NCI-H2196 treated with DMSO at 0.1 percent for 48 hours (cell line): Measurements from ENCODE around the gene TBCD.

Experiments used
- DNase-seq: peaks from one replicate; lab custom pipeline; 2025; ENCODE audit not compliant: unreplicated experiment; lab: John Stamatoyannopoulos, UW

TBCD gene

DNA sequence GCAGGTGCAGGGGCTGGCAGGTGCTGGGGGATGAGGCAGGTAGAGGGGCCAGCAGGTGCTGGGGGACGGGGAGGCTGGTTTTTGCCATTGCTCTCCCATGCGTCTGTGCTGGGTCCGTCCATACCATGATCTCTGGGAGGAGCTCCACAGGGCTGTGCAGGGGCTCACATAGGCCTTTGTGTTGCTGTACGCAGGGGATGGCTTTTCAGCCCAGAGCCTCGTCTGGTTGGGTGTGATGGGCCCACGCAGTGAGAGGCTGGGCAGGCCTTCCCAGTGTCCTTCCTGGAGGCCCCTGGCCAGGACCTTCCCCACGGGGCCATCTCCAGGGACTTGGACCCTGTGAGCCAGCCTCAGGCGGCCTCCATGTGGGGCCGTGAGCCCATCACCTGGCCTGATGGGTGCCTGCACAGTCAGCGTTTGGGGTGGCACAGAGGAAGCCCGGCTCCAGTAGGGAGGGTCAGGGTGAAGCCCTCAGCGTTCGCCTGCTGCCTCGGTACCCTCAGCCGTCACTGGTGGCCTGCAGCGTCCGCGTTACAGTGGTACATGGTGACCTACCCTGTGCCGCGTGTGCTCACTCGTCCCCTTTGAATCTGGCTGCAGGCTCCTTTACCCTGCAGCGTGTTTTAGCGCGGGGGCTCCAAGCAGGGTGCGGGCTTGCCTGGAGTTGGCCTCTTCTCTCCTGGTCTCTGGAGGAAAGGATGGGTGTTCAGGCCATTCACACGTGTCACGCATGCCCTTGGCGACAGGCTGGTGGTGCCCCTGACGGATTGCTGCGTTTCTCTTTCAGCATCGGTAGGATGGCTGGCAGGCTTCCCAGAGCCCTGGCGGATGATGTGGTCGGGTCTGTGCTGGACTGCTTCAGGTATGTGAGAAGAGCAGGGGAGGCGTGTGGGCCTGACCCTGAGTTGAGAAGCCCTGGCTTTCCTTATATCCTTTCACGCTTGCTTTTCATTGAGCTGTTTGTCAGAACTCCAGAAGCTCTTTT, 57.3 kb downstream of the TBCD start:
- no peak for DNase-seq

GRCh38 chr17:82810644-82811430, 59.0 kb downstream of the TBCD start:
- DNase-seq = no peak

- DNase-seq = no peak
Observed at GRCh38 chr17:82812058-82812457, 60.2 kb downstream of the TBCD start.

DNA sequence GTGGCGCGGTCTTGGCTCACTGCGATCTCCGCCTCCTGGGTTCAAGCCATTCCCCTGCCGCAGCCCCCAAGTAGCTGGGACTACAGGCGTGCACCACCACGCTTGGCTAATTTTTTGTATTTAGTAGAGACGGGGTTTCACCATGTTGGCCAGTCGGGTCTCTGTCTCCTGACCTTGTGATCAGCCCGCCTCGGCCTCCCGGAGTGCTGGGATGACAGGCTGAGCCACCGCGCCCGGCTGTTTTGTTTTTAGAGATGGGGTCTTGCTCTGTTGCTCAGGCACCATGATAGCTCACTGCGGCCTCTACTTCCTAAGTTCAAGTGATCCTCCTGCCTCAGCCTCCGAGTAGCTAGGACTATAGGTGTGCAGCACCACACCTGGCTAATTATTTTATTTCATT, 60.7 kb downstream of the TBCD start:
- no peak for DNase-seq

- no peak for DNase-seq
Observed at GRCh38 chr17:82813299-82814051, 61.6 kb downstream of the TBCD start.

GRCh38 chr17:82814834-82815233, 63.0 kb downstream of the TBCD start:
- no peak for DNase-seq

GRCh38 chr17:82815354-82815753, 63.5 kb downstream of the TBCD start:
- DNase-seq = no peak

GRCh38 chr17:82815790-82816305, 64.0 kb downstream of the TBCD start:
- DNase-seq = no peak

DNA sequence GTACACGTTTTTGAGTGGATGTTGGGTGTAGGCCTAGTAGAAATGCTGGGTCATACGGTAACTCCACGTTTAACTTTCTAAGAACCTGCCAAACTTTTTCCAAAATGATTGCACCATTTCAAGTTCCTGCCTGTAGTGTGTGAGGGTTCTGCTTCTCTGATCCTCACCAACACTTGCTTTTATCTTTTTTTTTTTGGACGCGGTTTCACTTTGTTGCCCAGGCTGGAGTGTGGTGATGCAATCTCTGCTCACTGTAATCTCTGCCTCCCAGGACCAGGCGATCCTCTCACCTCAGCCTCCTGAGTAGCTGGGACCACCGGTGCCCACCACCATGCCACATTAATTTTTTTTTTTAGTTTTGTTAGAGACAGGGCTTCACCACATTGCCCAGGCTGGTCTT, 64.5 kb downstream of the TBCD start:
- DNase-seq = no peak

- no peak for DNase-seq
Observed at GRCh38 chr17:82817947-82818346, 66.1 kb downstream of the TBCD start.

GRCh38 chr17:82820278-82821251, 68.7 kb downstream of the TBCD start:
- no peak for DNase-seq

GRCh38 chr17:82821554-82821953, 69.7 kb downstream of the TBCD start:
- DNase-seq = no peak

DNA sequence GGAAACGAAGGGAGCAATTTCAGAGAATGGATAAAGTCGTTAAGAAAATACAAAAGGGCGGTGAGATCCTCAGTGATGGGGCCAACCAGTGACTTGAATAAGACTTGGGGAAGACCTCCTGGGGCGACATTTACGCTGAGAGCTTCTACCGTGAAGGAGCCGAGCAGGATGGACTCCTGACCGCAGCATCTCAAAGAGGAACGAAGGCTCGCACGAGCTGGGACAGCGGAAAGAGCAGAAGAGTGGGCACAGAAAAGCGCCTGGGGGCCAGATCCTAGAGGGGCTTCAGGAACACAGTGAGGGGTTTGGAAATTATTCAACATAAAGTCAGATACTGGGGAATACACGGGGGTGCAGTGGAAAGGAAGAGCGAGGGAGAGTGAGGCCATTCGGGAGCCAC, 70.4 kb downstream of the TBCD start:
- DNase-seq = no peak

DNA sequence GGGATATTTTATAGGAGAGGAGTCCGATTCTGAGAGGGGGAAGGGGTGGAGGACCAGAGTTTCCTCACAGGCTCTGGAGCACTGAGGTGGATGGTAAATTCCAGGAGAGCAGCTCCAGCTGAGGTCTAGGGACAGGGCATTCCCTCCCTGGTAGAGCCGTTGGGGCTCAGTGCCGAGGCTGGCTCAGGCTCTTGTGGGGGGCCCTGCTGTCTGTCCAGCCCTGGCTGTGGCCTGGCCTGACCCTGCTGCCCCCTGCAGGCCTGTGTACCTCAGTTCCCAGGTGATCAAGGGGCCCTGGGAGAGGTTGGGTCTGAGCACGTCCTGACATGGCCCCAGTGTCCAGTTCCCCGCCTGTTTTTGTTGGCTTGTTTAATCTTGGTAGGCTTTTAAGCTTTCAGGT, 71.1 kb downstream of the TBCD start:
- no peak for DNase-seq

DNA sequence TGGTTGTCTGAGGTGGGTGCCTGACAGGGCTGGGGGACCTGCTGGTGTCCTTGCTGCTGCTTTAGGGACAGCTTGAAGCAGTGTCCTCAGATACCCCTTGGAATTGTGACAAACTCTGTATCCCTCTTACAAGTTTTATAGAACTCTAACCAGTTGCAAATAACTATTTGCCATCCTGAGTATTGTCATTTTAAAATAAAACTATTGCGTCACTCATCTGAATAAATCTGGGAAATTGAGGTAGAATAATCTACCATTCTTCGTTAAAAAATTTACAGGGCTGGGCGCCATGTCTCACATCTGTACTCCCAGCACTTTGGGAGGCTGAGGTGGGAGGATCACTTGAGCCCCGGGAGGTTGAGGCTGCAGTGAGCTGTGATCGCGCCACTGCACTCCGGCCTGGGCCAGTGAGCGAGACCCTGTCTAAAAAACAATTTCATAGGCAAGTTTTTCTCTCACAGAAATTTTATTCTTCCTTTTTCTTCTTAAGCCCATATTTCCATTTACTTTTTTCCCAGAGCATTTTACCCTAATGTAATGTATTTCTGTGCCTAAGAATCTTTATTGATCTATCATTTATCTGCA, 73.8 kb downstream of the TBCD start:
- no peak for DNase-seq

DNA sequence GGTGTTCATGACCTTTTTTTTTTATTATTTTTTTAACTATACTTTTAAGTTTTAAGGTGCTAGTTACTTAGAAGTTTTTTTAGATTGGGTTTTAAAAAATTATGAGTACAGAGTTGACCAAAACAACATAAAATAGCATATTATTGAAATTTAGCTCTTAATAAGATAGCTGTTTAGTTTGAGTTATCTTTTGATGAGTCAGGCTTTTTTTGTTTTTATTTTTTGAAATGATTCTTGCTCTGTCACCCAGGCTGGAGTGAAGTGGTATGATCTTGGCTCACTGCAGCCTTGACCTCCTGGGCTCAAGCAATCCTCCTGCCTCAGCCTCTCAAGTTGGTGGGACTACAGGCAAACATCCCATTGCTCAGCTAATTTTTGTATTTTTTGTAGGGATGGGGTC, 74.3 kb downstream of the TBCD start:
- no peak for DNase-seq

DNA sequence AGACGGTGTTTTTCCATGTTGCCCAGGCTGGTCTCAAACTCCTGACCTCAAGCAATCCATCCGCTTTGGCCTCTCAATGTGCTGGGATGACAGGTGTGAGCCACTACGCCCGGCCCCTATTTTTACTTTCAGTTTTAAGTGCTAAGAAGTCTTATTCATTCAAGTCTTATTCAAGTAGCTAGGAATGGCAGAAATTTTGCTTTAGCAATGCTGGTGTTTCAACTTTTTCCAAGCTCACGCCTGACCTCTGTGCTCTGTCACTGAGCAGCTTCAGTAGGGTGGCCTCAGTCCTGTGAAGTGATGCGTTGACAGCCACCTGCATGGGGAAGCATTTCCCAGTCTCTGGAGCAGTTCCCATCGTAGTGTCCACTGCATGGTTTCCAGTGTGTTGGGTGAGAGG, 75.1 kb downstream of the TBCD start:
- no peak for DNase-seq

GRCh38 chr17:82828875-82829487, 77.1 kb downstream of the TBCD start:
- no peak for DNase-seq

DNA sequence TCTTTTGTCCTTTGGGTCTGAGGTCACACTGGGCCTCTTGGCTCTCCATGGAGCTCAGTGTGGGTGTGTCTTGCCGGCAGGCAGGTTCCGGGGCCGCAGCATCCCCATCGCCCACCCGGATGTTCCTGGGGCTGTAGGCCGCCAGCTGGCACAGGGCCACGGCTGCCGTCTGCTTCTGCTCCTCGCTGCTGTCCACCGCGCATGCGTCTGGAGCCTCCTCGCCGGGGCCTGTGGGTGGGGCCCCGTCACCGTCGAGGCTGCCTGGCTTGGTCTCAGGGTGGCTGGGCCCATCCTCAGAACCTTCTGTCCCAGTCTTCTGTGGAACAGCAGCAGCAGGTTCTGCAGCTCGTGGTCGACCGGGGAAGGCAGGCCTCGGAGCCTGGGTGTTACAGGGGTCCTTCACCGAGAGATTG, 78.4 kb downstream of the TBCD start:
- DNase-seq = no peak
